H1 (cell line): Measurements from ENCODE around the gene ALX1. TPM values are rescaled to one million over a fixed set of nuclear protein-coding genes. Genes with fewer than 3 reads are reported as not detected.

ENCODE experiments used
- CTCF ChIA-PET: fragments of 300-600 bp; sonication (Branson Sonifier 250); formaldehyde crosslinking; loops from one replicate; lab custom pipeline; 2021; ENCODE audit not compliant: partially characterized antibody; lab: Charles Lee
- POLR2A ChIA-PET: fragments of 300-600 bp; sonication (Branson Sonifier 250); formaldehyde crosslinking; loops from one replicate; lab custom pipeline; 2021; ENCODE audit warnings: inconsistent platforms; ENCODE audit not compliant: partially characterized antibody; lab: Charles Lee
- DNase-seq, 2 experiments: peaks; one replicate each; pipeline versions ENCODE4 v3.0.0 to v3.0.0-alpha.2; 2010 to 2022; ENCODE audit warnings: low spot score in 2 of 2, low read depth in 1 of 2, mixed read lengths in 1 of 2
- FAIRE-seq: peaks from 2 replicates; lab custom pipeline; 2011; peaks lifted over from hg19 to GRCh38; lab: Jason Lieb, UNC
- H2AFZ ChIP-seq: 2 replicates; pipeline ENCODE4 v1.8.1; 2012; ENCODE audit warnings: low read length, inconsistent platforms
- H2AK5ac ChIP-seq: 2 replicates; pipeline ENCODE4 v1.6.1; 2013; ENCODE audit warnings: low read depth, low read length
- H2BK120ac ChIP-seq: replicated peaks from 2 replicates; pipeline ENCODE3; 2013; ENCODE audit warnings: low read depth, low read length, inconsistent platforms
- H2BK12ac ChIP-seq: 2 replicates; pipeline ENCODE4 v1.6.1; 2013; ENCODE audit warnings: low read depth, low read length
- H2BK15ac ChIP-seq: 2 replicates; pipeline ENCODE4 v1.6.1; 2013; ENCODE audit warnings: low read length
- H2BK20ac ChIP-seq: 2 replicates; pipeline ENCODE4 v1.6.1; 2013; ENCODE audit warnings: low read length
- H2BK5ac ChIP-seq: 2 replicates; pipeline ENCODE4 v1.6.1; 2013; ENCODE audit warnings: low read depth, low read length
- H3K14ac ChIP-seq: 2 replicates; pipeline ENCODE4 v1.6.1; 2013; ENCODE audit warnings: inconsistent platforms; ENCODE audit not compliant: insufficient read length
- H3K18ac ChIP-seq: 2 replicates; pipeline ENCODE4 v1.6.1; 2013; ENCODE audit warnings: low read length; ENCODE audit errors: extremely low read depth
- H3K23ac ChIP-seq: 2 replicates; pipeline ENCODE4 v1.6.1; 2013; ENCODE audit warnings: inconsistent platforms; ENCODE audit not compliant: insufficient read length
- H3K23me2 ChIP-seq: 2 replicates; pipeline ENCODE4 v1.6.1; 2013; ENCODE audit warnings: low read depth, low read length
- H3K27ac ChIP-seq: 2 replicates; pipeline ENCODE4 v1.6.1; 2011; ENCODE audit warnings: low read depth, low read length, inconsistent platforms
- H3K27me3 ChIP-seq, 4 experiments: replicated peaks in 1 of 4; 1 replicate in 1 of 4; 2 replicates in 3 of 4; pipeline versions ENCODE4 v1.6.1 to v1.8.1; 2011 to 2013; ENCODE audit warnings: low read length in 3 of 4, mild to moderate bottlenecking in 3 of 4, inconsistent platforms in 2 of 4, mixed read lengths in 2 of 4, moderate library complexity in 1 of 4; ENCODE audit not compliant: control insufficient read depth in 3 of 4, insufficient read depth in 3 of 4; ENCODE audit errors: extremely low read depth in 1 of 4
- H3K36me3 ChIP-seq, 4 experiments: 2 replicates each; pipeline versions ENCODE4 v1.6.1 to v1.8.1; 2011 to 2013; ENCODE audit warnings: mild to moderate bottlenecking in 4 of 4, low read length in 3 of 4, moderate library complexity in 2 of 4, control low read depth in 1 of 4, inconsistent platforms in 1 of 4; ENCODE audit not compliant: insufficient read depth in 4 of 4, control insufficient read depth in 2 of 4
- H3K4ac ChIP-seq: replicated peaks from 2 replicates; pipeline ENCODE3; 2013; ENCODE audit warnings: low read length, low read depth, mixed read lengths, inconsistent platforms; ENCODE audit not compliant: insufficient read length
- H3K4me1 ChIP-seq, 4 experiments: replicated peaks in 1 of 4; 1 replicate in 1 of 4; 2 replicates in 3 of 4; pipeline versions ENCODE4 v1.6.1 to v1.8.1; 2011 to 2013; ENCODE audit warnings: low read length in 3 of 4, inconsistent platforms in 2 of 4, mixed read lengths in 1 of 4; ENCODE audit not compliant: insufficient read depth in 4 of 4, control insufficient read depth in 3 of 4
- H3K4me2 ChIP-seq, 2 experiments: 2 replicates each; pipeline versions ENCODE4 v1.6.1 to v1.8.1; 2011 to 2013; ENCODE audit warnings: low read depth in 2 of 2, low read length in 2 of 2, control low read depth in 1 of 2, inconsistent platforms in 1 of 2, mild to moderate bottlenecking in 1 of 2; ENCODE audit not compliant: insufficient read depth in 1 of 2
- H3K4me3 ChIP-seq, 4 experiments: fragments of 200-600, 300-600 bp in 1 of 4; sonication (generic), shearing (Covaris generic), sonication (Bioruptor Twin) in 1 of 4; 2 replicates each; pipeline versions ENCODE4 v1.5.1 to v1.8.1; 2011 to 2016; ENCODE audit warnings: low read length in 4 of 4, low read depth in 3 of 4, control low read depth in 2 of 4, inconsistent platforms in 2 of 4, mild to moderate bottlenecking in 2 of 4, mixed read lengths in 1 of 4, moderate library complexity in 1 of 4; ENCODE audit not compliant: insufficient read depth in 2 of 4; ENCODE audit errors: extremely low read depth in 1 of 4
- H3K56ac ChIP-seq: replicated peaks from 2 replicates; pipeline ENCODE3; 2013; ENCODE audit warnings: low read depth, mild to moderate bottlenecking, mixed read lengths, low read length, inconsistent platforms; ENCODE audit not compliant: insufficient read length
- H3K79me1 ChIP-seq: 2 replicates; pipeline ENCODE4 v1.6.1; 2013; ENCODE audit warnings: low read depth, low read length, control low read depth
- H3K79me2 ChIP-seq, 2 experiments: 2 replicates each; pipeline versions ENCODE4 v1.6.1 to v1.8.1; 2012 to 2013; ENCODE audit warnings: low read length in 2 of 2, mild to moderate bottlenecking in 2 of 2, inconsistent platforms in 1 of 2; ENCODE audit not compliant: insufficient read depth in 2 of 2, control insufficient read depth in 1 of 2
- H3K9ac ChIP-seq, 4 experiments: replicated peaks in 1 of 4; 1 replicate in 1 of 4; 2 replicates in 3 of 4; pipeline versions ENCODE4 v1.6.1 to v1.8.1; 2011 to 2013; ENCODE audit warnings: low read depth in 3 of 4, low read length in 3 of 4, control low read depth in 2 of 4, mild to moderate bottlenecking in 2 of 4, moderate library complexity in 2 of 4, inconsistent platforms in 1 of 4; ENCODE audit errors: extremely low read depth in 1 of 4
- H3K9me3 ChIP-seq, 2 experiments: 2 replicates each; pipeline versions ENCODE4 v1.6.1 to v1.8.1; 2012 to 2013; ENCODE audit warnings: mild to moderate bottlenecking in 2 of 2, moderate library complexity in 2 of 2, control low read depth in 1 of 2, inconsistent platforms in 1 of 2, low read depth in 1 of 2, low read length in 1 of 2, mixed read lengths in 1 of 2; ENCODE audit not compliant: insufficient read depth in 2 of 2
- H4K20me1 ChIP-seq, 2 experiments: replicated peaks in 1 of 2; 2 replicates each; pipeline versions ENCODE3 to v1.8.1; 2011 to 2013; ENCODE audit warnings: inconsistent platforms in 2 of 2, low read length in 2 of 2, mild to moderate bottlenecking in 1 of 2; ENCODE audit not compliant: insufficient read depth in 2 of 2, control insufficient read depth in 1 of 2
- H4K5ac ChIP-seq: 2 replicates; pipeline ENCODE4 v1.6.1; 2013; ENCODE audit warnings: low read length, low read depth, mixed read lengths, inconsistent platforms; ENCODE audit not compliant: insufficient read length
- H4K8ac ChIP-seq: 2 replicates; pipeline ENCODE4 v1.8.0; 2013; ENCODE audit warnings: mild to moderate bottlenecking, moderate library complexity, low read length, inconsistent platforms; ENCODE audit not compliant: insufficient read depth; ENCODE audit errors: extremely low read depth
- H4K91ac ChIP-seq: replicated peaks from 2 replicates; pipeline ENCODE3; 2013; ENCODE audit warnings: low read length, mixed read lengths, inconsistent platforms; ENCODE audit not compliant: insufficient read length
- CHD1 ChIP-seq: IDR thresholded peaks from 2 replicates; pipeline ENCODE4 v1.6.1; 2012; ENCODE audit warnings: low read depth, low read length, improper control_type of control experiment
- CHD2 ChIP-seq: IDR thresholded peaks from 2 replicates; pipeline ENCODE4 v1.6.1; 2012; ENCODE audit warnings: low read length, improper control_type of control experiment
- CTBP2 ChIP-seq: IDR thresholded peaks from 2 replicates; pipeline ENCODE4 v1.7.0; 2011; ENCODE audit warnings: borderline replicate concordance, mild to moderate bottlenecking, moderate library complexity, mixed read lengths, low read length; ENCODE audit not compliant: insufficient read depth, insufficient read length
- EZH2 ChIP-seq: fragments of 200-600 bp; sonication (generic); IDR thresholded peaks from 2 replicates; pipeline ENCODE4 v1.7.1; 2012; ENCODE audit warnings: low read depth, mild to moderate bottlenecking, moderate library complexity, low read length, inconsistent platforms; ENCODE audit not compliant: severe bottlenecking
- FOSL1 ChIP-seq: IDR thresholded peaks from 2 replicates; pipeline ENCODE4 v1.6.1; 2011; ENCODE audit warnings: mild to moderate bottlenecking, low read depth, low read length, moderate library complexity; ENCODE audit not compliant: insufficient read depth
- MAX ChIP-seq: IDR thresholded peaks from 2 replicates; pipeline ENCODE4 v1.6.1; 2012; ENCODE audit warnings: inconsistent platforms
- POU5F1 ChIP-seq: IDR thresholded peaks from 2 replicates; pipeline ENCODE4 v1.6.1; 2011; ENCODE audit warnings: low read depth, mild to moderate bottlenecking, low read length, moderate library complexity
- RNF2 ChIP-seq: fragments of 200-900, 300-1000 bp; sonication (generic); IDR thresholded peaks from 2 replicates; pipeline ENCODE4 v1.7.1; 2016; ENCODE audit warnings: borderline replicate concordance, low read depth, mild to moderate bottlenecking, antibody characterized with exemption, low read length; ENCODE audit not compliant: poor library complexity, severe bottlenecking; ENCODE audit errors: missing control alignments
- SIRT6 ChIP-seq: IDR thresholded peaks from one replicate; pipeline ENCODE4 v1.7.1; 2012; ENCODE audit warnings: low read length, inconsistent platforms
- SP2 ChIP-seq: IDR thresholded peaks from 2 replicates; pipeline ENCODE4 v1.6.1; 2012; ENCODE audit warnings: mild to moderate bottlenecking, low read length, inconsistent platforms
- WGBS, 2 experiments: shearing (Covaris generic) in 1 of 2; methylation state at CpG; one replicate each; pipeline versions ENCODE4 v1.1.6 to v1.1.7; 2013 to 2015; ENCODE audit warnings: low lambda C conversion rate in 2 of 2, mixed read lengths in 2 of 2, inconsistent platforms in 1 of 2, low coverage in 1 of 2, missing lambda C conversion rate in 1 of 2; ENCODE audit not compliant: insufficient replicate concordance in 2 of 2, insufficient coverage in 1 of 2, insufficient read length in 1 of 2; ENCODE audit errors: extremely low coverage in 1 of 2, missing lambda C conversion rate in 1 of 2; 5-methylcytosine and 5-hydroxymethylcytosine counted together
- polyA plus RNA-seq, 7 experiments: library from polyadenylated mRNA; depleted of rRNA in 3 of 7; stranded (reverse) in 5 of 7; unstranded in 2 of 7; fragments of >200 nt in 5 of 7; fragments of 200-250 nt in 2 of 7; gene quantifications; 1 replicate in 5 of 7; 2 replicates in 1 of 7; 4 replicates in 1 of 7; pipeline versions ENCODE4 v1.2.1 to v1.2.3, GENCODE V29; 2011 to 2013; ENCODE audit warnings: missing spikeins in 2 of 7, mixed read lengths in 2 of 7
- total RNA-seq: library from RNA; stranded (reverse); fragmentation: NEBNext Ultra II Directional; extraction: Animal tissue kit (Norgen Biotek cat#: 25700); gene quantifications from 2 replicates; pipeline ENCODE4 v1.2.1, GENCODE V29; 2021

The ALX1 gene
- total and polyA plus RNA-seq, 2 of the 8 experiments (the other 6 are each of a cell fraction or from before 2014, with no cell fraction given): 0.41 to 0.73 TPM

- WGBS, 2 experiments: 4% methylated on average over 26 of the region's 37 CpGs; no CpG with 5 or more reads in 1 of the 2 experiments
- H2BK15ac ChIP-seq: peak overlapping the region; percentile 40; the same call in 1 of the 2 replicates
- peak overlapping the region; percentile 78 for H2AFZ ChIP-seq
- DNase-seq (peak in 1 of 2 experiments; percentile 60), FAIRE-seq (no peak)
- no peak overlapping the region for H4K91ac ChIP-seq
- no peak overlapping the region for H3K23ac ChIP-seq
- H3K23me2 ChIP-seq: peaks cover 19% of the 10 kb centered on the region
- H3K4me2 ChIP-seq: peak overlapping the region; percentile 79 to 88
- no peaks in the 10 kb centered on the region for H3K79me2 ChIP-seq
- no peak overlapping the region for H3K4ac ChIP-seq
- no peaks in the 10 kb centered on the region for H3K9me3 ChIP-seq
- H3K79me1 ChIP-seq: no peaks in the 10 kb centered on the region
- H3K4me1 ChIP-seq: peaks cover 2 to 16% (median 7%) of the 10 kb centered on the region in 4 experiments
- no peak overlapping the region for H3K9ac ChIP-seq
- no peak overlapping the region for H2BK120ac ChIP-seq
- POLR2A ChIA-PET: interaction anchor here (1.4 to 1.7 kb wide), 2 partner anchors 8 to 40 kb away, joined by 5 read pairs; no protein-coding TSS in a partner anchor
- peak overlapping the region; percentile 22 for H2BK12ac ChIP-seq
- peak overlapping the region; percentile 68 to 86 (median 78) for H3K4me3 ChIP-seq
- peaks cover 42 to 59% (median 51%) of the 10 kb centered on the region in 4 experiments for H3K27me3 ChIP-seq
- CTCF ChIA-PET: interaction anchor here (0.5 to 2.2 kb wide), 7 partner anchors 18 to 170 kb away, joined by 3 to 9 read pairs (median 3); no protein-coding TSS in a partner anchor
- peak overlapping the region; percentile 16 for H4K8ac ChIP-seq
- no peaks in the 10 kb centered on the region for H3K36me3 ChIP-seq
- H2BK5ac ChIP-seq: peak overlapping the region; percentile 11; the same call in 1 of the 2 replicates
- no peak overlapping the region for H3K27ac ChIP-seq
- H3K14ac ChIP-seq: no peak overlapping the region
- H3K18ac ChIP-seq: peak overlapping the region; percentile 20; the same call in 1 of the 2 replicates
- H2BK20ac ChIP-seq: peak overlapping the region; percentile 27; the same call in 1 of the 2 replicates
- peaks cover 1 to 8% of the 10 kb centered on the region in 2 experiments for H4K20me1 ChIP-seq
- no peak overlapping the region for H3K56ac ChIP-seq
- H2AK5ac ChIP-seq: no peak overlapping the region
- H4K5ac ChIP-seq: no peak overlapping the region
- TF ChIP-seq MAX (no peak), SP2 (no peak), FOSL1 (no peak), CTBP2 (peak; percentile 29), CHD1 (no peak), RNF2 (peak; percentile 51), POU5F1 (no peak), CHD2 (no peak), SIRT6 (no peak), EZH2 (peak; percentile 98)
These were observed 1.2 kb upstream of the ALX1 start for GRCh38 chr12:85278598-85279448.
